Ascending aorta (tissue), 2 donors: ENCODE data around the gene FOXK1. TPM values are rescaled to one million over a fixed set of nuclear protein-coding genes. Genes with fewer than 3 reads are reported as not detected.

Experiments used
- DNase-seq, 2 donors: peaks; one replicate each; pipeline ENCODE4 v3.0.0-alpha.2; 2019; ENCODE audit warnings: low spot score in 2 of 2
- H3K27ac ChIP-seq, 2 donors: fragments of 200-600 bp; sonication (generic); one replicate each; pipeline ENCODE4 v1.5.1; 2016 to 2017; ENCODE audit warnings: mild to moderate bottlenecking in 1 of 2
- H3K27me3 ChIP-seq: fragments of 200-600 bp; sonication (generic); one replicate; pipeline ENCODE4 v1.5.1; 2017
- H3K36me3 ChIP-seq, 2 donors: fragments of 200-600 bp; sonication (generic); one replicate each; pipeline ENCODE4 v1.5.1; 2016
- H3K4me1 ChIP-seq, 2 donors: fragments of 200-600 bp; sonication (generic); one replicate each; pipeline ENCODE4 v1.5.1; 2016 to 2017; ENCODE audit warnings: mild to moderate bottlenecking in 1 of 2
- H3K4me3 ChIP-seq, 2 donors: fragments of 200-600 bp; sonication (generic); one replicate each; pipeline ENCODE4 v1.5.1; 2016 to 2017; ENCODE audit warnings: mild to moderate bottlenecking in 1 of 2
- H3K9me3 ChIP-seq, 2 donors: fragments of 200-600 bp; sonication (generic); one replicate each; pipeline ENCODE4 v1.5.1; 2016
- CTCF ChIP-seq, 3 experiments: fragments of 200-600 bp in 2 of 3; fragments of 450-650 bp in 1 of 3; sonication (generic) in 2 of 3; IDR thresholded peaks; one replicate each; pipeline ENCODE4 v1.5.1; 2016 to 2019; ENCODE audit warnings: antibody characterized with exemption in 3 of 3, mild to moderate bottlenecking in 1 of 3, moderate library complexity in 1 of 3
- intact Hi-C: fragments of 100-400 bp; cut with DNase I; formaldehyde crosslinking; loops from one replicate; pipeline ENCODE4 v1.15.1; 2023
- total RNA-seq: library from RNA; depleted of rRNA; stranded (reverse); fragments of >200 nt; gene quantifications from one replicate; pipeline ENCODE4 v1.1.0, GENCODE V29; 2016

Gene FOXK1
- total RNA-seq, 1 donor from 2014 or later = 31.7 TPM

GRCh38 chr7:4788627-4789189 is 106.6 kb downstream of the FOXK1 start:
- Histone ChIP-seq H3K4me3 (no peak overlapping the region), H3K27me3 (no peaks in the 10 kb centered on the region), H3K4me1 (no peaks in the 10 kb centered on the region), H3K9me3 (no peaks in the 10 kb centered on the region), H3K27ac (no peak overlapping the region), H3K36me3 (peaks cover 82 to 90% of the 10 kb centered on the region in 2 donors)
- no peak for DNase-seq
- no peak for TF ChIP-seq CTCF (IDR thresholded peaks at IDR 0.05)
- intact Hi-C loops = no loop called here

GRCh38 chr7:4789194-4790077 is 107.3 kb downstream of the FOXK1 start:
- no peaks in the 10 kb centered on the region for H3K27me3 ChIP-seq

GRCh38 chr7:4790078-4790465 is 108.0 kb downstream of the FOXK1 start:
- no peak overlapping the region for H3K4me3 ChIP-seq
- TF ChIP-seq CTCF (IDR thresholded peaks at IDR 0.05) = no peak
- H3K9me3 ChIP-seq = no peaks in the 10 kb centered on the region
- H3K36me3 ChIP-seq = peaks cover 69 to 76% of the 10 kb centered on the region in 2 donors
- H3K27me3 ChIP-seq = no peaks in the 10 kb centered on the region
- no peak for DNase-seq
- H3K4me1 ChIP-seq = no peaks in the 10 kb centered on the region
- H3K27ac ChIP-seq = no peak overlapping the region
- intact Hi-C loops = no loop called here

More at GRCh38 chr7:4789194-4790077, 107.3 kb downstream of the FOXK1 start:
- Histone ChIP-seq H3K4me3 (no peak overlapping the region), H3K27ac (no peak overlapping the region), H3K9me3 (no peaks in the 10 kb centered on the region), H3K4me1 (no peaks in the 10 kb centered on the region), H3K36me3 (peaks cover 75 to 83% of the 10 kb centered on the region in 2 donors)
- intact Hi-C loops = no loop called here
- no peak for TF ChIP-seq CTCF (IDR thresholded peaks at IDR 0.05)
- DNase-seq = no peak

- intact Hi-C loops = no loop called here
These were observed 108.5 kb downstream of the FOXK1 start for GRCh38 chr7:4790516-4790991.

More at GRCh38 chr7:4790516-4790991, 108.5 kb downstream of the FOXK1 start:
- H3K36me3 ChIP-seq = peaks cover 64 to 73% of the 10 kb centered on the region in 2 donors
- no peaks in the 10 kb centered on the region for H3K9me3 ChIP-seq
- DNase-seq = no peak
- no peak for TF ChIP-seq CTCF (IDR thresholded peaks at IDR 0.05)
- H3K4me3 ChIP-seq = no peak overlapping the region
- no peaks in the 10 kb centered on the region for H3K4me1 ChIP-seq
- H3K27ac ChIP-seq = no peak overlapping the region
- H3K27me3 ChIP-seq = no peaks in the 10 kb centered on the region
